Measurements from ENCODE around the gene OR5D18.
"Not testable (repeated sequence)": the region's sequence is repeated elsewhere in the genome, so short reads cannot be mapped to it uniquely, and the experiment has no call there.

DNA sequence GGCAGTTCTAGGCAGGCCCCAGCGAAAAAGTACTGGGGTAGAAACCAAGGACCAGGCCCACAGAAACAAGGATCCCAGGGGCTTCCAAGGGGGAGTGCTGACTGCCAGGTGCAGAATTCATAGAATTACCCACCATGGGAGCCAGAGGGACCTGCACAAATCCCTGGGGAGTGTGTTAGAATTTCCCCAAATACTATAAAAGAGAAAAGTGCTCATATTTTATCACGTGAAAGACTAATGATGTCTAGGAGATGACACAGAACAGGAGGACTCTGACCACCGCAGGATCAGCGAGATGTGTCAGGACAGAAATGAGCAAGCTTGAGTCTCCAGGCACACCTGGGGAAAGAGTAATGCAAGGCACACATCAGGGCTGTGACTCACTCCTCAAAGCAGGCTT is 47.9 kb downstream of the OR5D18 start:
- not testable (repeated sequence) for TF ChIP-seq POLR2A (IDR thresholded peaks at IDR 0.05; ENCODE audit: extremely low read depth, insufficient read length); MAX (IDR thresholded peaks at IDR 0.05; ENCODE audit: low read depth, low read length)
- TF ChIP-seq, protein P1, sequence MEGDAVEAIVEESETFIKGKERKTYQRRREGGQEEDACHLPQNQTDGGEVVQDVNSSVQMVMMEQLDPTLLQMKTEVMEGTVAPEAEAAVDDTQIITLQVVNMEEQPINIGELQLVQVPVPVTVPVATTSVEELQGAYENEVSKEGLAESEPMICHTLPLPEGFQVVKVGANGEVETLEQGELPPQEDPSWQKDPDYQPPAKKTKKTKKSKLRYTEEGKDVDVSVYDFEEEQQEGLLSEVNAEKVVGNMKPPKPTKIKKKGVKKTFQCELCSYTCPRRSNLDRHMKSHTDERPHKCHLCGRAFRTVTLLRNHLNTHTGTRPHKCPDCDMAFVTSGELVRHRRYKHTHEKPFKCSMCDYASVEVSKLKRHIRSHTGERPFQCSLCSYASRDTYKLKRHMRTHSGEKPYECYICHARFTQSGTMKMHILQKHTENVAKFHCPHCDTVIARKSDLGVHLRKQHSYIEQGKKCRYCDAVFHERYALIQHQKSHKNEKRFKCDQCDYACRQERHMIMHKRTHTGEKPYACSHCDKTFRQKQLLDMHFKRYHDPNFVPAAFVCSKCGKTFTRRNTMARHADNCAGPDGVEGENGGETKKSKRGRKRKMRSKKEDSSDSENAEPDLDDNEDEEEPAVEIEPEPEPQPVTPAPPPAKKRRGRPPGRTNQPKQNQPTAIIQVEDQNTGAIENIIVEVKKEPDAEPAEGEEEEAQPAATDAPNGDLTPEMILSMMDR (IDR thresholded peaks at IDR 0.05; ENCODE audit: low read depth, low read length): not testable (repeated sequence)

Measured in NB4 (cell line).